Measurements from ENCODE around the gene SLC25A39.

- no peak for TF ChIP-seq CTCF (IDR thresholded peaks at IDR 0.05)
- TF ChIP-seq POLR2A (IDR thresholded peaks at IDR 0.05) = no peak
- no peak for TF ChIP-seq EP300 (IDR thresholded peaks at IDR 0.05; ENCODE audit: low read depth)
Measured at GRCh38 chr17:44315760-44316731, 8.6 kb downstream of the SLC25A39 start.

Data from transverse colon (tissue), 3 donors.